GM12872 (cell line): ENCODE data around the gene COA1.

Experiments used
- TF ChIP-seq, protein P1 (sequence below): IDR thresholded peaks from 3 replicates; pipeline ENCODE4 v1.5.1; 2011; ENCODE audit warnings: low read depth, mild to moderate bottlenecking, low read length, moderate library complexity; ENCODE audit not compliant: insufficient read depth

Gene COA1

DNA sequence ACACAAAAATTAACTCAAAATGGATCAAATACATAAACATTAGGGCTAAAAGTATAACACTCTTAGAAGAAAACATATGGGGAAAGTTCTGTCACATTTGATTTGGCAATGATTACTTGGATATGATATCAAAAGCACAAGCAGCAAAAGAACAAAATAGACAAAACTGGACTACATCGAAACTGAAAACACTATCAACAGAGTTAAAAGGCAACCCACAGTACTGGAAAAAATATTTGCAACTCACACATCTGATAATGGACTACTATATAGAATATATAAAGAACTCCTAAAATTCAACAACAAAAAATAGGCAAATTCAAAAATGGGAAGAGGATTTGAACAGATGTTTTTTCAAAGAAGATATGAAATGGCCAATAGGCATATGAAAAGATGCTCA, 51.0 kb downstream of the COA1 start:
- TF ChIP-seq, protein P1, sequence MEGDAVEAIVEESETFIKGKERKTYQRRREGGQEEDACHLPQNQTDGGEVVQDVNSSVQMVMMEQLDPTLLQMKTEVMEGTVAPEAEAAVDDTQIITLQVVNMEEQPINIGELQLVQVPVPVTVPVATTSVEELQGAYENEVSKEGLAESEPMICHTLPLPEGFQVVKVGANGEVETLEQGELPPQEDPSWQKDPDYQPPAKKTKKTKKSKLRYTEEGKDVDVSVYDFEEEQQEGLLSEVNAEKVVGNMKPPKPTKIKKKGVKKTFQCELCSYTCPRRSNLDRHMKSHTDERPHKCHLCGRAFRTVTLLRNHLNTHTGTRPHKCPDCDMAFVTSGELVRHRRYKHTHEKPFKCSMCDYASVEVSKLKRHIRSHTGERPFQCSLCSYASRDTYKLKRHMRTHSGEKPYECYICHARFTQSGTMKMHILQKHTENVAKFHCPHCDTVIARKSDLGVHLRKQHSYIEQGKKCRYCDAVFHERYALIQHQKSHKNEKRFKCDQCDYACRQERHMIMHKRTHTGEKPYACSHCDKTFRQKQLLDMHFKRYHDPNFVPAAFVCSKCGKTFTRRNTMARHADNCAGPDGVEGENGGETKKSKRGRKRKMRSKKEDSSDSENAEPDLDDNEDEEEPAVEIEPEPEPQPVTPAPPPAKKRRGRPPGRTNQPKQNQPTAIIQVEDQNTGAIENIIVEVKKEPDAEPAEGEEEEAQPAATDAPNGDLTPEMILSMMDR, result no peak

DNA sequence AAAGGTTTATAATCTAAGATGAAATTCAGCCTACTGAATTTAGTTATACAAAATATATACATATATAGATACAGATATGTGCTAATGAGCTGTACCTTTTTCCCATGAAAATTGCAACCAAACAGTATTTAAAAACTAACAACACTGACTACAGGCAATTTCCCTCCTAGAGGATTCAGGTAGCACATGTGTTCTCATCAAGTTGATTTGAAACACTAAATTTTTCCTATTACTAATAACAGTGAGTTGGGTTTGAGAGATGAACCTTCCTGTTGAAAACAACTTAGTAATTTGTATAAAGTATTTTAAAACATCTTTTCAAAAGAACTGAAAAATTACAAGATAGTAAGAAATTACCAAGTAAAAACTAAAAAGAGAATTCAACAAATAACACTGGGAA, 51.5 kb downstream of the COA1 start:
- TF ChIP-seq, protein P1, result no peak

DNA sequence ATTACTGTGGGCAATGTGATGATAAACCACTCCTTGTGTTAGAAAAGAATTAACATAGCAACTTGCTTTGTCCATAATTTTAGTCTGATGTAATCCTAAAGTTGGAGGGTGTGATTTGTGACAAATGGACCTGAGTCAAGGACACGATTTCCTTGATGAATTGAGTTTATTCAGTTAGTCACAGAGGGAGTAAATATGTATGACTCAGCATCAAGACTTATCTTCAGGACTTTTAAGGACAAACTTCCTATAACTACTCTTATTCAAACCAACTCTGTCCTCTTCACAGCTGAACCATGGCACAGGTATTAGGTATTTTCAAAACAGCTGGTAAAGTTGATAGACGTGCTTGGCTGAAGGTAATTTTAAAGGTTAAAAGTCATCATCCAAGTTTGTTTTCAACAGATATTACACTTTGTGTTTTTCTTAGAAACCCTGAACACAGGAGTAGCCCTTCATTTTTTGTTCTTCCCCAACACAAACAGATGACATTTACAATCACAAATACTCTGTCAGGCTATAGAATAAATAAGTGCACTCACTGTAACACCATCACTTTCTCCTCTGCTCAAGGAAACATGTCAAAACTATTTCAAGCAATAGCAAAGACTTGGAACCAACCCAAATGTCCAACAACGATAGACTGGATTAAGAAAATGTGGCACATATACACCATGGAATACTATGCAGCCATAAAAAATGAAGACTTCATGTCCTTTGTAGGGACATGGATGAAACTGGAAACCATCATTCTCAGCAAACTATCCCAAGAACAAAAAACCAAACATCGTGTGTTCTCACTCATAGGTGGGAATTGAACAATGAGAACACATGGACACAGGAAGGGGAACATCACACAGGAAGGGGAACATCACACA, 54.5 kb downstream of the COA1 start:
- TF ChIP-seq, protein P1, result no peak

DNA sequence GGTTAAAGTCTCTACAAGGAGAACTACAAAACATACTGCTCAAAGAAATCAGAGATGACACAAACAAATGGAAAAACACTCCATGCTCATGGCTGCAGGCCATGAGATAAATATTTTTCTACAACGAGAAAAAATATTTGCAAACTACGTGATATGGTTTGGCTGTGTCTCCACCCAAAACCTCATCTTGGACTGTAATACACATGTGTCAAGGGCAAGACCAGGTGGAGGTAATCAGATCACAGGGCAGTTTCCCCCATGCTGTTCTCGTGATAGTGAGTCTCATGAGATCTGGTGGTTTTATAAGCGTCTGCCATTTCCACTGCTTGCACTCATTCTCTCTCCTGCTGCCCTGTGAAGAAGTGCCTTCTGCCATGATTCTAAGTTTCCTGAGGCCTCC, 57.8 kb downstream of the COA1 start:
- TF ChIP-seq, protein P1, result no peak

DNA sequence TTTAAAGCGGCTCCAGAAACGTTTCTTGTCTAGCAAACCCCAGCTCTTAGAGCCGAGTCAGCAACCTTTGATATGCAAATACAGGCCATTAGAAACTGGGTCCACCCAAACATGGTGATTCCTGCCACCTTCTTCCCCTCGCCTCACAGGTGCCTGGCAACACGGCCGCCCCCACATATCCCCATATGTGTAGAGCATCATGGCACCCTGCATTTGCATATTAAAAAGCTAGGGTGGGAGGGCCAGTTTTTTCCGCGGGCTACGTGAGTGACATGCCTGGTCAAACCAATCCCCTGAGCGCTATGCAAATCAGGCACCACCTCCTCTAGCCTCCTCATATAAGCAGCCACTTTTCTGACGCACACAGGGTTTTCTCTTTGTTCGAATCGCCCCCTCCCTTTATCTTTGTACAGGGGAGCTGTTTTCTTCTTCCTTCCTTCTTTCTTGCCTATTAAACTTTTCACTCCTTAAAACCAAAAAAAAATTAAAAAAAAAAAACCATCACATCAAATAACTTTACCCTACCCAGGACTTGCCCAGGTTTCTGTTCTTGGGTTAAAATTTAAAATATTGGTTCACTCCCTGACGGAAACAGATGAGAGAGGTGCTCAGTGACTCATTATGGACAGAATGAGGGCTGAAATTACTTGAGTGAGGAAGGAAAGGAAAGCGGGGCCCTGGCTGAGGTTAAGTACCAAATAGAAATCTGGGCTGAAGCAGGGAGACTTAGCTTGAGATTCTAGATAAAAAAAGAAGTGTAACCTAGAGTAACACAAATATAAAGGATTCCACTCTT, 59.8 kb downstream of the COA1 start:
- TF ChIP-seq, protein P1, result no peak

DNA sequence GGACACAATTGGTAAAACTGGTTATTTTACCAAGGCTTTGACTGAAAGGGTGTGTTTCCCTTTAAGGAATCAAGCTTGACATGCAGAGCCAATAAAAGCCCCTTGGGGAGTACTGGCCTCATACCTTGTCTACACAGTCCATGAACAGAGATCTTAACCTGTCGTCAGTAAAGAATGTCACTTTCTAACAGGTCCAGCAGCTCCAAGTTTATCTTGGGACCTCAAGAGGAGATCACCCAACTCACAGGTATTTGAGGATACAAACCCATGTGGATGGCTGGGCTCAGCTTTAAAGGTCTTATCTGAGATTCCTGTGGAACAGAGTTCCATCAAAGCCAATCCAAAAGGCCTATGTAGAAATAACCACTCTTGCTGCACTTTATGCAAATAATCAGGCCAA, 61.3 kb downstream of the COA1 start:
- TF ChIP-seq, protein P1, result no peak

DNA sequence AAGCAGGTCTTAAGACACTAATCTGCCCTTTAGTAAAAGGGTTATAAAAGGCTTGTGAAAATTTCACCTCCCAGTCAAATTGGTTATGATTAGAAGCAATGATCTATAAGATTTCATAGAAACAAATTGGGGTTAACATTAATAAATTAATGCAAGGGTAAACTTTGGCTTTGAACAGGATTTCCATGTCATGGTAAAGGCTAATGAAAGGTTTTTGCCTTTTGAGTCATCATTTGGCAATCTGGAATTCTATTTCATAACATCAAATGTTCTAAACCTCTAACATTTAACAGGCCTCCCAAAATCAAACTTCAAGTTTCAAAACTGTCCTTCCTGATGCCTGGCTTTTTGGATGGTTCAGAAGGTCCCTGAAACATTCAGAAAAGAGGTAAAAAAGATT, 62.4 kb downstream of the COA1 start:
- TF ChIP-seq, protein P1, result no peak
